GM12878 (cell line): Measurements from ENCODE around the gene NBDY. TPM values are rescaled to one million over a fixed set of nuclear protein-coding genes. Genes with fewer than 3 reads are reported as not detected.

Experiments
- ATAC-seq: fragments of 200-7000 bp; cut with Tn5 transposase; 3 replicates; pipeline ENCODE4 v1.9.1; 2020; ENCODE audit warnings: mild to moderate bottlenecking, moderate library complexity
- BruUV-seq: library from RNA; stranded (reverse); fragments of 400-500 nt; replicated peaks from 2 replicates; lab custom pipeline; 2021; lab: Mats Ljungman, UMichigan
- CTCF ChIA-PET: fragments of 300-600 bp; sonication (Branson Sonifier 250); formaldehyde crosslinking; extraction: SDS; loops from one replicate; lab custom pipeline; 2021; ENCODE audit warnings: inconsistent platforms; lab: Yijun Ruan, JAX
- POLR2A ChIA-PET: fragments of 350-600 bp; formaldehyde crosslinking; extraction: SDS; loops from one replicate; lab custom pipeline; 2021; ENCODE audit warnings: inconsistent platforms; lab: Charles Lee
- RAD21 ChIA-PET: fragments of 300-600 bp; sonication (Branson Sonifier 250); formaldehyde crosslinking; loops from one replicate; lab custom pipeline; 2023; ENCODE audit warnings: antibody characterized with exemption; ENCODE audit not compliant: unreplicated experiment; lab: Charles Lee
- SMC1A ChIA-PET: fragments of 300-600 bp; sonication (Branson Sonifier 250); formaldehyde crosslinking; loops from one replicate; lab custom pipeline; 2023; ENCODE audit not compliant: unreplicated experiment, uncharacterized antibody; lab: Charles Lee
- DNase-seq: peaks from one replicate; pipeline ENCODE4 v3.0.0-alpha.2; 2011; ENCODE audit warnings: low read depth, low spot score
- FAIRE-seq: peaks from 3 replicates; lab custom pipeline; 2011; peaks lifted over from hg19 to GRCh38; lab: Jason Lieb, UNC
- H2AFZ ChIP-seq: 2 replicates; pipeline ENCODE4 v1.6.0; 2011; ENCODE audit warnings: low read depth, low read length, control low read depth; ENCODE audit not compliant: control insufficient read depth
- H3K27ac ChIP-seq: 2 replicates; pipeline ENCODE4 v1.5.1; 2011; ENCODE audit warnings: control low read depth; ENCODE audit not compliant: control insufficient read depth, insufficient read depth
- H3K27me3 ChIP-seq, 2 experiments: replicated peaks in 1 of 2; 2 replicates each; pipeline versions ENCODE4 v1.6.0 to v1.6.1; 2011; ENCODE audit warnings: low read length in 1 of 2; ENCODE audit not compliant: control insufficient read depth in 2 of 2, insufficient read depth in 2 of 2
- H3K36me3 ChIP-seq, 2 experiments: 2 replicates each; pipeline ENCODE4 v1.5.1; 2011; ENCODE audit warnings: low read length in 1 of 2; ENCODE audit not compliant: control insufficient read depth in 2 of 2, insufficient read depth in 2 of 2
- H3K4me1 ChIP-seq: 2 replicates; pipeline ENCODE4 v1.6.1; 2011; ENCODE audit warnings: mild to moderate bottlenecking, low read length, moderate library complexity, mixed read lengths; ENCODE audit not compliant: control insufficient read depth, insufficient read depth
- H3K4me2 ChIP-seq: 2 replicates; pipeline ENCODE4 v1.6.0; 2011; ENCODE audit warnings: control low read depth; ENCODE audit not compliant: control insufficient read depth, insufficient read depth
- H3K4me3 ChIP-seq: fragments of 200-600 bp; sonication (generic); 2 replicates; pipeline ENCODE4 v1.5.1; 2016
- H3K79me2 ChIP-seq: 2 replicates; pipeline ENCODE4 v1.6.0; 2011; ENCODE audit warnings: low read length; ENCODE audit not compliant: control insufficient read depth, insufficient read depth
- H3K9ac ChIP-seq: 2 replicates; pipeline ENCODE4 v1.8.0; 2011; ENCODE audit warnings: low read length, control low read depth, mixed read lengths; ENCODE audit not compliant: control insufficient read depth, insufficient read depth
- H3K9me3 ChIP-seq: replicated peaks from 3 replicates; pipeline ENCODE4 v1.5.1; 2011; ENCODE audit warnings: mild to moderate bottlenecking, low read length; ENCODE audit not compliant: control insufficient read depth, insufficient read depth
- H4K20me1 ChIP-seq: 2 replicates; pipeline ENCODE4 v1.6.0; 2011; ENCODE audit not compliant: control insufficient read depth, insufficient read depth
- CBX5 ChIP-seq: sonication (generic); IDR thresholded peaks from 2 replicates; pipeline ENCODE4 v1.6.1; 2016; ENCODE audit warnings: low read depth, moderate library complexity, mild to moderate bottlenecking, inconsistent platforms
- SMAD5 ChIP-seq: IDR thresholded peaks from 2 replicates; pipeline ENCODE4 v1.6.1; 2016; ENCODE audit warnings: antibody characterized with exemption, low read depth
- STAT1 ChIP-seq: fragments of 450-650 bp; conservative IDR thresholded peaks from 2 replicates; pipeline ENCODE4 v1.6.1; 2014; ENCODE audit warnings: antibody characterized with exemption, mild to moderate bottlenecking
- TARDBP ChIP-seq: IDR thresholded peaks from 2 replicates; pipeline ENCODE4 v1.6.1; 2016; ENCODE audit warnings: borderline replicate concordance
- WGBS: methylation state at CpG from one replicate; pipeline ENCODE4 v1.1.6; 2016; ENCODE audit warnings: low lambda C conversion rate; ENCODE audit not compliant: insufficient replicate concordance, insufficient coverage; ENCODE audit errors: missing lambda C conversion rate; 5-methylcytosine and 5-hydroxymethylcytosine counted together
- in situ Hi-C: fragments of 300-500 bp; cut with MboI; formaldehyde crosslinking; loops from 9 replicates; pipeline ENCODE4 v1.14.3; 2018; ENCODE audit warnings: mixed read lengths
- intact Hi-C: fragments of 100-400 bp; cut with micrococcal nuclease; formaldehyde crosslinking; loops from one replicate; pipeline ENCODE4 v1.14.2; 2022; ENCODE audit not compliant: unreplicated experiment
- polyA plus RNA-seq, 11 experiments: library from polyadenylated mRNA; depleted of rRNA in 4 of 11; unstranded in 6 of 11; stranded (reverse) in 5 of 11; fragments of >200 nt; fragmentation: Nextera tagmentation in 4 of 11; fragmentation: Illumina TruSeq in 1 of 11; extraction: Ambion mirVana in 4 of 11; extraction: Trizol in 1 of 11; gene quantifications; 1 replicate in 1 of 11; 2 replicates in 10 of 11; pipeline versions ENCODE4 v1.2.1 to v1.2.3, GENCODE V29; 2011 to 2016; ENCODE audit warnings: inconsistent platforms in 2 of 11, missing spikeins in 2 of 11, low read depth in 1 of 11
- total RNA-seq, 4 experiments: library from RNA; depleted of rRNA in 3 of 4; stranded (reverse); fragments of >200 nt in 3 of 4; fragmentation: Illumina TruSeq in 1 of 4; extraction: Trizol in 1 of 4; gene quantifications; 2 replicates each; pipeline versions ENCODE4 v1.2.1 to v1.2.3, GENCODE V29; 2013 to 2021
- TF ChIP-seq, protein P1 (sequence below): fragments of 450-650 bp; IDR thresholded peaks from 2 replicates; pipeline ENCODE4 v1.6.1; 2016; ENCODE audit warnings: mild to moderate bottlenecking
- TF ChIP-seq, protein P2 (sequence below): IDR thresholded peaks from 2 replicates; pipeline ENCODE4 v1.6.1; 2012; ENCODE audit warnings: improper control_type of control experiment, low read depth, low read length; ENCODE audit not compliant: insufficient replicate concordance

NBDY gene
- total and polyA plus RNA-seq, 10 of the 15 experiments (the other 5 are each of a cell fraction or from before 2014, with no cell fraction given), result 10.8 to 122 (median 61.5) TPM

DNA sequence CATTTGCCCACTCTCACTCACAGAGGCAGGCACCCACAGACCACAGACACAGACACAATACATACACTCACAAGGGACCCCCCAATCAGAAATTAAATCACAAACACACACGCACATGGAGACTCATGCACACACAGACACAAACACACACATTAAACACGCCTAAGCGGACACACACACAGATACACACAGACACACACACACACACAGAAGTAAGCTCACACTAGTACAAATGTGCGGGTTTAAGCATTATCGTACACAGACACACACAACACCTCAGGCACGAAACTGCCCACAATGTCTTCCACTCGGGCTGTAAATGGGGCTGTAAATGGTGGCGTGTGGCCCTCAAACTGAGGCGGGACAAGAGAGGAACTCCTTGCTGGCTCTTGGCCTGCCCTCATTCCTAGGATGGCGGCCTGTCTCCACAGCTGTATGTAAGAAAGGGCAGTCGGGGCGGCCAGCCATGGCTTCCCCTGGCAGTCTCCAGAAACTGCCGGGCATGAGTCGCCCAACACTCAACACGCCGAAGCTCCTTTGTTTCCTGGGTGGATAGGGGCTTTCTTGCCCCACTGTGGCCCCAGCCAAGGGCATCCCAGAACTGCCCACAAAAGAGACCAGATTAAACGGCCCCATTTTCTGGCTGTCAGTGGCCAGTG lies 53.9 kb downstream of the NBDY start:
- intact Hi-C loops (no loop called here), in situ Hi-C loops (no loop called here)
- H3K4me2 ChIP-seq, result peak overlapping the region; percentile 71
- WGBS, result 49% methylated on average over 17 of the region's 17 CpGs
- peak overlapping the region; percentile 80 for H3K27ac ChIP-seq
- DNase-seq (no peak), ATAC-seq (peak; percentile 4), FAIRE-seq (no peak)
- ChIA-PET CTCF (interaction anchor here (0.8 to 2.1 kb wide), 5 partner anchors 18 to 195 kb away, joined by 3 to 11 read pairs (median 5); no protein-coding TSS in a partner anchor), SMC1A (interaction anchor here (0.5 to 1.9 kb wide), 5 partner anchors 18 to 694 kb away, joined by 3 to 5 read pairs (median 4); no protein-coding TSS in a partner anchor), RAD21 (interaction anchor here (0.8 to 1.8 kb wide), 2 partner anchors 18 to 20 kb away, joined by 4 to 10 read pairs; no protein-coding TSS in a partner anchor), POLR2A (no interaction called here)
- no peaks in the 10 kb centered on the region; a peak in 1 of 4 replicates for H3K36me3 ChIP-seq
- TF ChIP-seq, protein P1, sequence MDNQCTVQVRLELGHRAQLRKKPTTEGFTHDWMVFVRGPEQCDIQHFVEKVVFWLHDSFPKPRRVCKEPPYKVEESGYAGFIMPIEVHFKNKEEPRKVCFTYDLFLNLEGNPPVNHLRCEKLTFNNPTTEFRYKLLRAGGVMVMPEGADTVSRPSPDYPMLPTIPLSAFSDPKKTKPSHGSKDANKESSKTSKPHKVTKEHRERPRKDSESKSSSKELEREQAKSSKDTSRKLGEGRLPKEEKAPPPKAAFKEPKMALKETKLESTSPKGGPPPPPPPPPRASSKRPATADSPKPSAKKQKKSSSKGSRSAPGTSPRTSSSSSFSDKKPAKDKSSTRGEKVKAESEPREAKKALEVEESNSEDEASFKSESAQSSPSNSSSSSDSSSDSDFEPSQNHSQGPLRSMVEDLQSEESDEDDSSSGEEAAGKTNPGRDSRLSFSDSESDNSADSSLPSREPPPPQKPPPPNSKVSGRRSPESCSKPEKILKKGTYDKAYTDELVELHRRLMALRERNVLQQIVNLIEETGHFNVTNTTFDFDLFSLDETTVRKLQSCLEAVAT, result peak; percentile 92
- TF ChIP-seq SMAD5, result no peak
- BruUV-seq, result no TSS peak
- H4K20me1 ChIP-seq, result no peaks in the 10 kb centered on the region
- peak overlapping the region; percentile 29; the same call in 1 of the 2 replicates for H3K4me3 ChIP-seq
- peaks cover 17% of the 10 kb centered on the region for H3K4me1 ChIP-seq
- H3K27me3 ChIP-seq, result no peaks in the 10 kb centered on the region
- peak overlapping the region; percentile 86 for H2AFZ ChIP-seq
- peak overlapping the region; percentile 53; the same call in 1 of the 2 replicates for H3K9ac ChIP-seq
- no peaks in the 10 kb centered on the region for H3K9me3 ChIP-seq
- H3K79me2 ChIP-seq, result no peaks in the 10 kb centered on the region; the same call in 1 of the 2 replicates

DNA sequence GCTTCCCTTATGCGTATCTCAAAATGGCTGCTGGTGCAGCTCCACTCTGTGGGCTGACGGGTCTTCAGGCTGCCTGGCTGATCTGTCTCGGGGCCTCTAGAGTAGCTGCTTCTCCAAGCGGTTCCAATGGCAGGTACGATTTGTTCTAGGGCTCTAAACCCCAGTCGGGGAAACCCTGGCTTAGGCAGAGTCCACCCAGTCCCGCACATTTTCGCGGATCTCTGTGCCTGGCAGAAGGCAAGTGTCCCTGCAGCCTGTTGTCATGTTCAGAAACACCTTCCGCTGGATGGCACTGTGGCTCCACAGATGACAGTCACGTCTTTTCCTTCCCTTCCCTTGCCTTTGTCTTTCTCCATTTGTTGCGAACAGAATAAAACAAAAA lies 54.4 kb downstream of the NBDY start:
- in situ Hi-C loops, result no loop called here
- peaks cover 17% of the 10 kb centered on the region for H3K4me1 ChIP-seq
- ATAC-seq, result peak; percentile 50
- peak overlapping the region; percentile 53; the same call in 1 of the 2 replicates for H3K9ac ChIP-seq
- FAIRE-seq, result no peak
- RAD21 ChIA-PET, result interaction anchor here (0.8 to 1.8 kb wide), 2 partner anchors 19 kb away, joined by 4 to 10 read pairs; no protein-coding TSS in a partner anchor
- POLR2A ChIA-PET, result no interaction called here
- peak overlapping the region; percentile 29; the same call in 1 of the 2 replicates for H3K4me3 ChIP-seq
- peak overlapping the region; percentile 71; the same call in 1 of the 2 replicates for H3K4me2 ChIP-seq
- intact Hi-C loops, result no loop called here
- CTCF ChIA-PET, result interaction anchor here (0.8 to 2.1 kb wide), 5 partner anchors 18 to 195 kb away, joined by 3 to 11 read pairs (median 5); no protein-coding TSS in a partner anchor
- H2AFZ ChIP-seq, result peak overlapping the region; percentile 86
- no peaks in the 10 kb centered on the region; a peak in 1 of 4 replicates for H3K36me3 ChIP-seq
- WGBS, result 47% methylated on average over 11 of the region's 12 CpGs
- peak; percentile 91 for DNase-seq
- SMC1A ChIA-PET, result interaction anchor here (0.8 to 1.9 kb wide), 4 partner anchors 18 to 195 kb away, joined by 3 to 5 read pairs (median 4); no protein-coding TSS in a partner anchor
- H3K27ac ChIP-seq, result peak overlapping the region; percentile 80
- no TSS peak for BruUV-seq
- H3K27me3 ChIP-seq, result no peaks in the 10 kb centered on the region
- H3K9me3 ChIP-seq, result no peaks in the 10 kb centered on the region
- no peaks in the 10 kb centered on the region; the same call in 1 of the 2 replicates for H3K79me2 ChIP-seq
- no peaks in the 10 kb centered on the region for H4K20me1 ChIP-seq
- no peak for TF ChIP-seq CBX5
- TF ChIP-seq STAT1, result no peak
- no peak for TF ChIP-seq TARDBP
- TF ChIP-seq, protein P2, sequence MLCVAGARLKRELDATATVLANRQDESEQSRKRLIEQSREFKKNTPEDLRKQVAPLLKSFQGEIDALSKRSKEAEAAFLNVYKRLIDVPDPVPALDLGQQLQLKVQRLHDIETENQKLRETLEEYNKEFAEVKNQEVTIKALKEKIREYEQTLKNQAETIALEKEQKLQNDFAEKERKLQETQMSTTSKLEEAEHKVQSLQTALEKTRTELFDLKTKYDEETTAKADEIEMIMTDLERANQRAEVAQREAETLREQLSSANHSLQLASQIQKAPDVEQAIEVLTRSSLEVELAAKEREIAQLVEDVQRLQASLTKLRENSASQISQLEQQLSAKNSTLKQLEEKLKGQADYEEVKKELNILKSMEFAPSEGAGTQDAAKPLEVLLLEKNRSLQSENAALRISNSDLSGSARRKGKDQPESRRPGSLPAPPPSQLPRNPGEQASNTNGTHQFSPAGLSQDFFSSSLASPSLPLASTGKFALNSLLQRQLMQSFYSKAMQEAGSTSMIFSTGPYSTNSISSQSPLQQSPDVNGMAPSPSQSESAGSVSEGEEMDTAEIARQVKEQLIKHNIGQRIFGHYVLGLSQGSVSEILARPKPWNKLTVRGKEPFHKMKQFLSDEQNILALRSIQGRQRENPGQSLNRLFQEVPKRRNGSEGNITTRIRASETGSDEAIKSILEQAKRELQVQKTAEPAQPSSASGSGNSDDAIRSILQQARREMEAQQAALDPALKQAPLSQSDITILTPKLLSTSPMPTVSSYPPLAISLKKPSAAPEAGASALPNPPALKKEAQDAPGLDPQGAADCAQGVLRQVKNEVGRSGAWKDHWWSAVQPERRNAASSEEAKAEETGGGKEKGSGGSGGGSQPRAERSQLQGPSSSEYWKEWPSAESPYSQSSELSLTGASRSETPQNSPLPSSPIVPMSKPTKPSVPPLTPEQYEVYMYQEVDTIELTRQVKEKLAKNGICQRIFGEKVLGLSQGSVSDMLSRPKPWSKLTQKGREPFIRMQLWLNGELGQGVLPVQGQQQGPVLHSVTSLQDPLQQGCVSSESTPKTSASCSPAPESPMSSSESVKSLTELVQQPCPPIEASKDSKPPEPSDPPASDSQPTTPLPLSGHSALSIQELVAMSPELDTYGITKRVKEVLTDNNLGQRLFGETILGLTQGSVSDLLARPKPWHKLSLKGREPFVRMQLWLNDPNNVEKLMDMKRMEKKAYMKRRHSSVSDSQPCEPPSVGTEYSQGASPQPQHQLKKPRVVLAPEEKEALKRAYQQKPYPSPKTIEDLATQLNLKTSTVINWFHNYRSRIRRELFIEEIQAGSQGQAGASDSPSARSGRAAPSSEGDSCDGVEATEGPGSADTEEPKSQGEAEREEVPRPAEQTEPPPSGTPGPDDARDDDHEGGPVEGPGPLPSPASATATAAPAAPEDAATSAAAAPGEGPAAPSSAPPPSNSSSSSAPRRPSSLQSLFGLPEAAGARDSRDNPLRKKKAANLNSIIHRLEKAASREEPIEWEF, result no peak
